Choroid plexus epithelial cell (primary cell): ENCODE results near the gene NPR3.
"Not testable (repeated sequence)": the region's sequence is repeated elsewhere in the genome, so short reads cannot be mapped to it uniquely, and the experiment has no call there.

Source experiments
- DNase-seq: peaks from one replicate; pipeline ENCODE4 v3.0.0-alpha.2; 2010; ENCODE audit warnings: low read depth
- H3K4me3 ChIP-seq: 2 replicates; pipeline ENCODE4 v1.5.1; 2011; ENCODE audit warnings: low read depth, mild to moderate bottlenecking, control low read depth, low read length, moderate library complexity
- CTCF ChIP-seq: conservative IDR thresholded peaks from 2 replicates; pipeline ENCODE4 v1.5.1; 2011; ENCODE audit warnings: low read depth, mild to moderate bottlenecking, control low read depth, inconsistent platforms, low read length, moderate library complexity

The NPR3 gene

GRCh38 chr5:32794086-32794485 lies 83.0 kb downstream of the NPR3 start:
- H3K4me3 ChIP-seq = no peak overlapping the region
- peak; percentile 63 for DNase-seq
- TF ChIP-seq CTCF = peak; percentile 72

GRCh38 chr5:32802764-32803163 lies 91.6 kb downstream of the NPR3 start:
- no peak for DNase-seq
- no peak overlapping the region for H3K4me3 ChIP-seq
- TF ChIP-seq CTCF = no peak

- no peak for TF ChIP-seq CTCF
- no peak overlapping the region for H3K4me3 ChIP-seq
- no peak for DNase-seq
Observed at GRCh38 chr5:32803656-32804055, 92.5 kb downstream of the NPR3 start.

GRCh38 chr5:32805462-32805861 lies 94.3 kb downstream of the NPR3 start:
- peak; percentile 13 for DNase-seq
- not testable (repeated sequence) for H3K4me3 ChIP-seq

- no peak for TF ChIP-seq CTCF
- peak; percentile 93 for DNase-seq
Observed at GRCh38 chr5:32805971-32806638, 95.0 kb downstream of the NPR3 start.

GRCh38 chr5:32808783-32809182 lies 97.7 kb downstream of the NPR3 start:
- no peak for TF ChIP-seq CTCF
- no peak overlapping the region for H3K4me3 ChIP-seq
- DNase-seq = no peak

More at GRCh38 chr5:32805971-32806638, 95.0 kb downstream of the NPR3 start:
- H3K4me3 ChIP-seq = no peak overlapping the region

GRCh38 chr5:32810804-32811203 lies 99.7 kb downstream of the NPR3 start:
- peak; percentile 87 for DNase-seq

More at GRCh38 chr5:32810804-32811203, 99.7 kb downstream of the NPR3 start:
- no peak overlapping the region for H3K4me3 ChIP-seq
- no peak for TF ChIP-seq CTCF
